NCI-H2196 treated with DMSO at 0.1 percent for 48 hours (cell line): ENCODE results near the gene SH3GL2.
"Not testable (repeated sequence)": the region's sequence is repeated elsewhere in the genome, so short reads cannot be mapped to it uniquely, and the experiment has no call there.

Source experiments
- DNase-seq: peaks from one replicate; lab custom pipeline; 2025; ENCODE audit not compliant: unreplicated experiment; lab: John Stamatoyannopoulos, UW

SH3GL2 gene

GRCh38 chr9:17742067-17742466 lies 163.2 kb downstream of the SH3GL2 start:
- no peak for DNase-seq

GRCh38 chr9:17744786-17745185 lies 165.9 kb downstream of the SH3GL2 start:
- no peak for DNase-seq

GRCh38 chr9:17750269-17750668 lies 171.4 kb downstream of the SH3GL2 start:
- DNase-seq = no peak

GRCh38 chr9:17751486-17751885 lies 172.6 kb downstream of the SH3GL2 start:
- no peak for DNase-seq

GRCh38 chr9:17752021-17752420 lies 173.2 kb downstream of the SH3GL2 start:
- DNase-seq = no peak

- no peak for DNase-seq
Measured at GRCh38 chr9:17757816-17758215, 178.9 kb downstream of the SH3GL2 start.

- no peak for DNase-seq
Measured at GRCh38 chr9:17760250-17760649, 181.4 kb downstream of the SH3GL2 start.

GRCh38 chr9:17761984-17762676 lies 183.3 kb downstream of the SH3GL2 start:
- DNase-seq = no peak

GRCh38 chr9:17764306-17764705 lies 185.4 kb downstream of the SH3GL2 start:
- no peak for DNase-seq

GRCh38 chr9:17765131-17765530 lies 186.3 kb downstream of the SH3GL2 start:
- DNase-seq = not testable (repeated sequence)

GRCh38 chr9:17772223-17772622 lies 193.4 kb downstream of the SH3GL2 start:
- no peak for DNase-seq

- DNase-seq = no peak
Measured at GRCh38 chr9:17775656-17776055, 196.8 kb downstream of the SH3GL2 start.

- DNase-seq = no peak
Measured at GRCh38 chr9:17776735-17777134, 197.9 kb downstream of the SH3GL2 start.

- DNase-seq = no peak
Measured at GRCh38 chr9:17777465-17777864, 198.6 kb downstream of the SH3GL2 start.

GRCh38 chr9:17782430-17783149 lies 203.7 kb downstream of the SH3GL2 start:
- no peak for DNase-seq

GRCh38 chr9:17783227-17783626 lies 204.4 kb downstream of the SH3GL2 start:
- no peak for DNase-seq

GRCh38 chr9:17789316-17789715 lies 210.4 kb downstream of the SH3GL2 start:
- DNase-seq = no peak

GRCh38 chr9:17793713-17794622 lies 215.1 kb downstream of the SH3GL2 start:
- DNase-seq = no peak

GRCh38 chr9:17795744-17796143 lies 216.9 kb downstream of the SH3GL2 start:
- DNase-seq = no peak

- DNase-seq = no peak
Measured at GRCh38 chr9:17799369-17799768, 220.5 kb downstream of the SH3GL2 start.

GRCh38 chr9:17800418-17800817 lies 221.6 kb downstream of the SH3GL2 start:
- DNase-seq = no peak
